ENCODE data around the gene PTPN12. TPM values are rescaled to one million over a fixed set of nuclear protein-coding genes. Genes with fewer than 3 reads are reported as not detected.

The PTPN12 gene
- total RNA-seq, 4 donors from 2014 or later, result 129 to 168 (median 151) TPM

DNA sequence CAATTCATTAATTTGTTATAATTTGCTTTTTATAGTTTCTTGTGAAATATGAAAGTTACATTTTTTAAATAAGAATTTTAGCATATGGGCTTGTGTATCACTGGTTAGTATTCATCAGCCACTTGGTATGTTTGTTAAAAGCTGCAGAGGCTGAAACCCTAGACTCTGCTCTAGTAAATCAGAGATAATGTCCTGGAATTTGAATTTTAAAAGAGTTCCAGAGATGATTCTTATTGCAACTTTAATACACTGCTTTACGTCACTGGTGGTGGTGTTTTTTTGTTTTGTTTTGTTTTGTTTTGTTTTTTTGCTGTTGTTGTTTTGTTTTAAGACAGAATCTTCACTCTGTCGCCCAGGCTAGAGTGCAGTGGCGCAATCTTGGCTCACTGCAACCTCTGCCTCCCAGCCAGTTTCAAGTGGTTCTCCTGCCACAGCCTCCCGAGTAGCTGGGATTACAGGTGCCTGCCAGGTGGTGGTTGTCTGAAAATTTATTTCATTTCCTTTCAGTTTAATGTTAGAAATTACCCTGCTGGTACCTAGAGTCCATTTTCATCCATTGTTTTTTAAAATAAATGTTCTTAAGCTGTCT lies 43.8 kb downstream of the PTPN12 start:
- no peak for TF ChIP-seq POLR2A (IDR thresholded peaks at IDR 0.05)
- no peak for TF ChIP-seq EP300 (IDR thresholded peaks at IDR 0.05)
- TF ChIP-seq, protein P1, sequence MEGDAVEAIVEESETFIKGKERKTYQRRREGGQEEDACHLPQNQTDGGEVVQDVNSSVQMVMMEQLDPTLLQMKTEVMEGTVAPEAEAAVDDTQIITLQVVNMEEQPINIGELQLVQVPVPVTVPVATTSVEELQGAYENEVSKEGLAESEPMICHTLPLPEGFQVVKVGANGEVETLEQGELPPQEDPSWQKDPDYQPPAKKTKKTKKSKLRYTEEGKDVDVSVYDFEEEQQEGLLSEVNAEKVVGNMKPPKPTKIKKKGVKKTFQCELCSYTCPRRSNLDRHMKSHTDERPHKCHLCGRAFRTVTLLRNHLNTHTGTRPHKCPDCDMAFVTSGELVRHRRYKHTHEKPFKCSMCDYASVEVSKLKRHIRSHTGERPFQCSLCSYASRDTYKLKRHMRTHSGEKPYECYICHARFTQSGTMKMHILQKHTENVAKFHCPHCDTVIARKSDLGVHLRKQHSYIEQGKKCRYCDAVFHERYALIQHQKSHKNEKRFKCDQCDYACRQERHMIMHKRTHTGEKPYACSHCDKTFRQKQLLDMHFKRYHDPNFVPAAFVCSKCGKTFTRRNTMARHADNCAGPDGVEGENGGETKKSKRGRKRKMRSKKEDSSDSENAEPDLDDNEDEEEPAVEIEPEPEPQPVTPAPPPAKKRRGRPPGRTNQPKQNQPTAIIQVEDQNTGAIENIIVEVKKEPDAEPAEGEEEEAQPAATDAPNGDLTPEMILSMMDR (IDR thresholded peaks at IDR 0.05), result no peak
- Histone ChIP-seq H3K27me3 (no peaks in the 10 kb centered on the region), H3K9me3 (no peaks in the 10 kb centered on the region), H3K4me3 (no peak overlapping the region), H3K4me1 (peaks cover 0 to 42% (median 0%) of the 10 kb centered on the region in 4 donors), H3K36me3 (peaks cover 0 to 42% (median 0%) of the 10 kb centered on the region in 3 donors), H3K27ac (peak overlapping the region in 1 of 4 donors; percentile 23)
- DNase-seq (ENCODE audit: low spot score in 2 of 2), result no peak
- WGBS, 2 donors, result 63 to 72% methylated on average over 4 of the region's 4 CpGs

GRCh38 chr7:77587272-77587671 lies 50.2 kb downstream of the PTPN12 start:
- 63 to 74% methylated on average over 2 of the region's 2 CpGs for WGBS, 2 donors
- no peak overlapping the region for H3K4me3 ChIP-seq
- no peaks in the 10 kb centered on the region for H3K9me3 ChIP-seq
- H3K27me3 ChIP-seq, result no peaks in the 10 kb centered on the region
- peaks cover 0 to 20% (median 0%) of the 10 kb centered on the region in 4 donors for H3K4me1 ChIP-seq
- no peak for DNase-seq (ENCODE audit: low spot score in 2 of 2)
- TF ChIP-seq, protein P1 (IDR thresholded peaks at IDR 0.05), result no peak
- H3K27ac ChIP-seq, result no peak overlapping the region
- H3K36me3 ChIP-seq, result peaks cover 0 to 45% (median 0%) of the 10 kb centered on the region in 3 donors

- no peak for DNase-seq (ENCODE audit: low spot score in 2 of 2)
- Histone ChIP-seq H3K9me3 (no peaks in the 10 kb centered on the region), H3K27me3 (no peaks in the 10 kb centered on the region), H3K4me3 (no peak overlapping the region), H3K36me3 (peaks cover 0 to 68% (median 0%) of the 10 kb centered on the region in 3 donors), H3K4me1 (peaks cover 0 to 4% (median 0%) of the 10 kb centered on the region in 4 donors), H3K27ac (no peak overlapping the region)
- TF ChIP-seq, protein P1 (IDR thresholded peaks at IDR 0.05), result no peak
- TF ChIP-seq POLR2A (IDR thresholded peaks at IDR 0.05), result no peak
- TF ChIP-seq EP300 (IDR thresholded peaks at IDR 0.05), result no peak
- WGBS, 2 donors, result 74 to 79% methylated on average over 2 of the region's 2 CpGs
Observed at GRCh38 chr7:77600952-77601351, 63.9 kb downstream of the PTPN12 start.

- peaks cover 0 to 4% (median 0%) of the 10 kb centered on the region in 4 donors for H3K4me1 ChIP-seq
- peaks cover 4 to 62% (median 4%) of the 10 kb centered on the region in 3 donors for H3K36me3 ChIP-seq
- no peak overlapping the region for H3K27ac ChIP-seq
- H3K9me3 ChIP-seq, result no peaks in the 10 kb centered on the region
- H3K27me3 ChIP-seq, result no peaks in the 10 kb centered on the region
- TF ChIP-seq, protein P1 (IDR thresholded peaks at IDR 0.05), result no peak
- TF ChIP-seq POLR2A (IDR thresholded peaks at IDR 0.05), result no peak
- TF ChIP-seq EP300 (IDR thresholded peaks at IDR 0.05), result no peak
- DNase-seq (ENCODE audit: low spot score in 2 of 2), result no peak
- no peak overlapping the region for H3K4me3 ChIP-seq
Observed at GRCh38 chr7:77606562-77606961, 69.5 kb downstream of the PTPN12 start.

GRCh38 chr7:77619314-77619713 lies 82.2 kb downstream of the PTPN12 start:
- no peaks in the 10 kb centered on the region for H3K27me3 ChIP-seq
- TF ChIP-seq POLR2A (IDR thresholded peaks at IDR 0.05) (no peak), EP300 (IDR thresholded peaks at IDR 0.05) (no peak)
- TF ChIP-seq, protein P1 (IDR thresholded peaks at IDR 0.05), result no peak
- no peaks in the 10 kb centered on the region for H3K9me3 ChIP-seq
- H3K36me3 ChIP-seq, result peaks cover 0 to 50% (median 12%) of the 10 kb centered on the region in 3 donors
- DNase-seq (ENCODE audit: low spot score in 2 of 2), result no peak
- 52 to 54% methylated on average over 4 of the region's 4 CpGs for WGBS, 2 donors
- H3K4me3 ChIP-seq, result no peak overlapping the region
- peak overlapping the region in 2 of 4 donors; percentile 23 to 32 for H3K27ac ChIP-seq
- H3K4me1 ChIP-seq, result peaks cover 0 to 21% (median 4%) of the 10 kb centered on the region in 4 donors
